GM12878 (cell line): Measurements from ENCODE around the gene ZNF407. TPM values are rescaled to one million over a fixed set of nuclear protein-coding genes. Genes with fewer than 3 reads are reported as not detected.

Experiments
- ATAC-seq: fragments of 200-7000 bp; cut with Tn5 transposase; 3 replicates; pipeline ENCODE4 v1.9.1; 2020; ENCODE audit warnings: mild to moderate bottlenecking, moderate library complexity
- BruUV-seq: library from RNA; stranded (reverse); fragments of 400-500 nt; replicated peaks from 2 replicates; lab custom pipeline; 2021; lab: Mats Ljungman, UMichigan
- CTCF ChIA-PET: fragments of 300-600 bp; sonication (Branson Sonifier 250); formaldehyde crosslinking; extraction: SDS; loops from one replicate; lab custom pipeline; 2021; ENCODE audit warnings: inconsistent platforms; lab: Yijun Ruan, JAX
- POLR2A ChIA-PET: fragments of 350-600 bp; formaldehyde crosslinking; extraction: SDS; loops from one replicate; lab custom pipeline; 2021; ENCODE audit warnings: inconsistent platforms; lab: Charles Lee
- RAD21 ChIA-PET: fragments of 300-600 bp; sonication (Branson Sonifier 250); formaldehyde crosslinking; loops from one replicate; lab custom pipeline; 2023; ENCODE audit warnings: antibody characterized with exemption; ENCODE audit not compliant: unreplicated experiment; lab: Charles Lee
- SMC1A ChIA-PET: fragments of 300-600 bp; sonication (Branson Sonifier 250); formaldehyde crosslinking; loops from one replicate; lab custom pipeline; 2023; ENCODE audit not compliant: unreplicated experiment, uncharacterized antibody; lab: Charles Lee
- DNase-seq: peaks from one replicate; pipeline ENCODE4 v3.0.0-alpha.2; 2011; ENCODE audit warnings: low read depth, low spot score
- FAIRE-seq: peaks from 3 replicates; lab custom pipeline; 2011; peaks lifted over from hg19 to GRCh38; lab: Jason Lieb, UNC
- H2AFZ ChIP-seq: 2 replicates; pipeline ENCODE4 v1.6.0; 2011; ENCODE audit warnings: low read depth, low read length, control low read depth; ENCODE audit not compliant: control insufficient read depth
- H3K27ac ChIP-seq: 2 replicates; pipeline ENCODE4 v1.5.1; 2011; ENCODE audit warnings: control low read depth; ENCODE audit not compliant: control insufficient read depth, insufficient read depth
- H3K27me3 ChIP-seq, 2 experiments: replicated peaks in 1 of 2; 2 replicates each; pipeline versions ENCODE4 v1.6.0 to v1.6.1; 2011; ENCODE audit warnings: low read length in 1 of 2; ENCODE audit not compliant: control insufficient read depth in 2 of 2, insufficient read depth in 2 of 2
- H3K36me3 ChIP-seq, 2 experiments: 2 replicates each; pipeline ENCODE4 v1.5.1; 2011; ENCODE audit warnings: low read length in 1 of 2; ENCODE audit not compliant: control insufficient read depth in 2 of 2, insufficient read depth in 2 of 2
- H3K4me1 ChIP-seq: 2 replicates; pipeline ENCODE4 v1.6.1; 2011; ENCODE audit warnings: mild to moderate bottlenecking, low read length, moderate library complexity, mixed read lengths; ENCODE audit not compliant: control insufficient read depth, insufficient read depth
- H3K4me2 ChIP-seq: 2 replicates; pipeline ENCODE4 v1.6.0; 2011; ENCODE audit warnings: control low read depth; ENCODE audit not compliant: control insufficient read depth, insufficient read depth
- H3K4me3 ChIP-seq: fragments of 200-600 bp; sonication (generic); 2 replicates; pipeline ENCODE4 v1.5.1; 2016
- H3K79me2 ChIP-seq: 2 replicates; pipeline ENCODE4 v1.6.0; 2011; ENCODE audit warnings: low read length; ENCODE audit not compliant: control insufficient read depth, insufficient read depth
- H3K9ac ChIP-seq: 2 replicates; pipeline ENCODE4 v1.8.0; 2011; ENCODE audit warnings: low read length, control low read depth, mixed read lengths; ENCODE audit not compliant: control insufficient read depth, insufficient read depth
- H3K9me3 ChIP-seq: replicated peaks from 3 replicates; pipeline ENCODE4 v1.5.1; 2011; ENCODE audit warnings: mild to moderate bottlenecking, low read length; ENCODE audit not compliant: control insufficient read depth, insufficient read depth
- H4K20me1 ChIP-seq: 2 replicates; pipeline ENCODE4 v1.6.0; 2011; ENCODE audit not compliant: control insufficient read depth, insufficient read depth
- BACH1 ChIP-seq: fragments of 450-650 bp; IDR thresholded peaks from 2 replicates; pipeline ENCODE4 v1.6.1; 2017; ENCODE audit warnings: mild to moderate bottlenecking, borderline replicate concordance
- CHD2 ChIP-seq: IDR thresholded peaks from 2 replicates; pipeline ENCODE4 v1.6.1; 2011; ENCODE audit warnings: low read depth, low read length, improper control_type of control experiment, borderline replicate concordance
- CREB1 ChIP-seq: IDR thresholded peaks from 2 replicates; pipeline ENCODE4 v1.6.1; 2012; ENCODE audit warnings: low read depth, mild to moderate bottlenecking, inconsistent platforms
- ETV6 ChIP-seq, 2 experiments: fragments of 450-650 bp in 1 of 2; IDR thresholded peaks in 1 of 2; conservative IDR thresholded peaks in 1 of 2; 2 replicates each; pipeline ENCODE4 v1.6.1; 2014; ENCODE audit warnings: antibody characterized with exemption in 1 of 2, borderline replicate concordance in 1 of 2, low read depth in 1 of 2, mild to moderate bottlenecking in 1 of 2, moderate library complexity in 1 of 2
- IKZF2 ChIP-seq, 2 experiments: fragments of 450-650 bp; IDR thresholded peaks; 2 replicates each; pipeline ENCODE4 v1.6.1; 2017; ENCODE audit warnings: mild to moderate bottlenecking in 2 of 2, moderate library complexity in 2 of 2
- JUND ChIP-seq: IDR thresholded peaks from 2 replicates; pipeline ENCODE4 v1.6.1; 2012; ENCODE audit warnings: low read depth, mild to moderate bottlenecking, low read length, improper control_type of control experiment, moderate library complexity
- NFIC ChIP-seq: IDR thresholded peaks from 2 replicates; pipeline ENCODE4 v1.6.1; 2012; ENCODE audit warnings: low read depth, mild to moderate bottlenecking, inconsistent platforms, low read length, moderate library complexity
- POLR2A ChIP-seq: IDR thresholded peaks from 2 replicates; pipeline ENCODE4 v1.6.1; 2011; ENCODE audit warnings: low read depth, mild to moderate bottlenecking, low read length
- SMC3 ChIP-seq: IDR thresholded peaks from 2 replicates; pipeline ENCODE4 v1.6.1; 2011; ENCODE audit warnings: low read length, improper control_type of control experiment, borderline replicate concordance
- SRF ChIP-seq, 2 experiments: IDR thresholded peaks; 2 replicates each; pipeline ENCODE4 v1.6.1; 2011; ENCODE audit warnings: low read depth in 2 of 2, low read length in 2 of 2, mild to moderate bottlenecking in 1 of 2, moderate library complexity in 1 of 2
- SUPT20H ChIP-seq: IDR thresholded peaks from 2 replicates; pipeline ENCODE4 v1.6.1; 2011; ENCODE audit warnings: low read depth, mild to moderate bottlenecking, low read length, moderate library complexity, borderline replicate concordance; ENCODE audit not compliant: control insufficient read depth
- WGBS: methylation state at CpG from one replicate; pipeline ENCODE4 v1.1.6; 2016; ENCODE audit warnings: low lambda C conversion rate; ENCODE audit not compliant: insufficient replicate concordance, insufficient coverage; ENCODE audit errors: missing lambda C conversion rate; 5-methylcytosine and 5-hydroxymethylcytosine counted together
- in situ Hi-C: fragments of 300-500 bp; cut with MboI; formaldehyde crosslinking; loops from 9 replicates; pipeline ENCODE4 v1.14.3; 2018; ENCODE audit warnings: mixed read lengths
- intact Hi-C: fragments of 100-400 bp; cut with micrococcal nuclease; formaldehyde crosslinking; loops from one replicate; pipeline ENCODE4 v1.14.2; 2022; ENCODE audit not compliant: unreplicated experiment
- polyA plus RNA-seq, 11 experiments: library from polyadenylated mRNA; depleted of rRNA in 4 of 11; unstranded in 6 of 11; stranded (reverse) in 5 of 11; fragments of >200 nt; fragmentation: Nextera tagmentation in 4 of 11; fragmentation: Illumina TruSeq in 1 of 11; extraction: Ambion mirVana in 4 of 11; extraction: Trizol in 1 of 11; gene quantifications; 1 replicate in 1 of 11; 2 replicates in 10 of 11; pipeline versions ENCODE4 v1.2.1 to v1.2.3, GENCODE V29; 2011 to 2016; ENCODE audit warnings: inconsistent platforms in 2 of 11, missing spikeins in 2 of 11, low read depth in 1 of 11
- total RNA-seq, 4 experiments: library from RNA; depleted of rRNA in 3 of 4; stranded (reverse); fragments of >200 nt in 3 of 4; fragmentation: Illumina TruSeq in 1 of 4; extraction: Trizol in 1 of 4; gene quantifications; 2 replicates each; pipeline versions ENCODE4 v1.2.1 to v1.2.3, GENCODE V29; 2013 to 2021
- TF ChIP-seq, protein P1 (sequence below), 3 experiments: IDR thresholded peaks in 2 of 3; conservative IDR thresholded peaks in 1 of 3; 2 replicates each; pipeline ENCODE4 v1.5.1; 2011; ENCODE audit warnings: low read depth in 3 of 3, low read length in 3 of 3, mild to moderate bottlenecking in 3 of 3, control low read depth in 2 of 3, moderate library complexity in 2 of 3, inconsistent platforms in 1 of 3, mixed read lengths in 1 of 3; ENCODE audit not compliant: control insufficient read depth in 2 of 3, insufficient read depth in 1 of 3; ENCODE audit errors: extremely low read depth in 1 of 3
- TF ChIP-seq, protein P2 (sequence below): fragments of 450-650 bp; IDR thresholded peaks from 2 replicates; pipeline ENCODE4 v1.6.1; 2017; ENCODE audit warnings: mild to moderate bottlenecking, moderate library complexity

Gene ZNF407
- total and polyA plus RNA-seq, 10 of the 15 experiments (the other 5 are each of a cell fraction or from before 2014, with no cell fraction given) = 0.69 to 11.6 (median 5.3) TPM

DNA sequence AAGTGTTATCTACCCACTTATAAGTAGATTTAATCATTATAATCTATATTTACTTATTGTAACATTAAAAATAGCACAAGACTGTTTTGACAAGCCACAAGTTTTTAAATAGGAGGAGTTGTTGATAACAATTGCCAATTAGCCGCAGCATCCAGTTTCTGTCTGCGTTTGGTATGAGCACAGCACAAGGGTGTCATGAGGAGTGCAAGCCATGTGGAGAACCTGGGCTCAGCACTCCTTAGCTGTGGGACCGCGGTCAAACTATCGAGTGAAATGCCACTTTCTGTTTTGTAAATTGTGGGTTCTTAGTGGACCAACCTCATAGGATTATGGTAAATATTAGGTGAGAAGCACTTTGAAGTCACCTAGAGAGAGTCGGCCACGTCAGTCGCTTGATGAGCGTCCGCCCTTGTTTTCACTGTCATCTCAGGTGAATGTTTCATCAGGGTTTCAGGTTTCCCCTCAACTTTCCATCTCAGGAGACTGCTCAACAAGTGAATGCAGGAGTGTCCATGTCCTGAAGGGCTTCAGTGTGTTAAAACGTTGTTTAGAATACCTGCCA, 294.5 kb downstream of the ZNF407 start:
- BruUV-seq = no TSS peak
- intact Hi-C loops = no loop called here

More for the DNA sequence above, 294.5 kb downstream of the ZNF407 start:
- Histone ChIP-seq H3K4me1 (no peaks in the 10 kb centered on the region), H3K79me2 (no peaks in the 10 kb centered on the region), H3K4me2 (no peak overlapping the region), H2AFZ (no peak overlapping the region), H4K20me1 (no peaks in the 10 kb centered on the region), H3K9ac (no peak overlapping the region), H3K36me3 (no peaks in the 10 kb centered on the region; a peak in 2 of 4 replicates), H3K9me3 (no peaks in the 10 kb centered on the region), H3K4me3 (no peak overlapping the region), H3K27me3 (no peaks in the 10 kb centered on the region), H3K27ac (no peak overlapping the region)
- no peak for TF ChIP-seq NFIC
- TF ChIP-seq SMC3 = no peak
- TF ChIP-seq, protein P1, sequence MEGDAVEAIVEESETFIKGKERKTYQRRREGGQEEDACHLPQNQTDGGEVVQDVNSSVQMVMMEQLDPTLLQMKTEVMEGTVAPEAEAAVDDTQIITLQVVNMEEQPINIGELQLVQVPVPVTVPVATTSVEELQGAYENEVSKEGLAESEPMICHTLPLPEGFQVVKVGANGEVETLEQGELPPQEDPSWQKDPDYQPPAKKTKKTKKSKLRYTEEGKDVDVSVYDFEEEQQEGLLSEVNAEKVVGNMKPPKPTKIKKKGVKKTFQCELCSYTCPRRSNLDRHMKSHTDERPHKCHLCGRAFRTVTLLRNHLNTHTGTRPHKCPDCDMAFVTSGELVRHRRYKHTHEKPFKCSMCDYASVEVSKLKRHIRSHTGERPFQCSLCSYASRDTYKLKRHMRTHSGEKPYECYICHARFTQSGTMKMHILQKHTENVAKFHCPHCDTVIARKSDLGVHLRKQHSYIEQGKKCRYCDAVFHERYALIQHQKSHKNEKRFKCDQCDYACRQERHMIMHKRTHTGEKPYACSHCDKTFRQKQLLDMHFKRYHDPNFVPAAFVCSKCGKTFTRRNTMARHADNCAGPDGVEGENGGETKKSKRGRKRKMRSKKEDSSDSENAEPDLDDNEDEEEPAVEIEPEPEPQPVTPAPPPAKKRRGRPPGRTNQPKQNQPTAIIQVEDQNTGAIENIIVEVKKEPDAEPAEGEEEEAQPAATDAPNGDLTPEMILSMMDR (IDR thresholded peaks at IDR 0.05 in 2 of 3, conservative IDR thresholded peaks at IDR 0.05 in 1 of 3; ENCODE audit: control insufficient read depth in 2 of 3, extremely low read depth in 1 of 3, insufficient read depth in 1 of 3, low read depth in 3 of 3, low read length in 3 of 3) = no peak
- no peak for TF ChIP-seq BACH1
- TF ChIP-seq SRF (IDR thresholded peaks at IDR 0.05; ENCODE audit: low read depth in 2 of 2, low read length in 2 of 2) = no peak
- TF ChIP-seq POLR2A = no peak
- no peak for TF ChIP-seq SUPT20H
- no peak for TF ChIP-seq ETV6 (conservative IDR thresholded peaks at IDR 0.05 in 1 of 2, IDR thresholded peaks at IDR 0.05 in 1 of 2; ENCODE audit: borderline replicate concordance in 1 of 2, low read depth in 1 of 2)
- no peak for TF ChIP-seq IKZF2 (IDR thresholded peaks at IDR 0.05)
- TF ChIP-seq CREB1 = no peak
- TF ChIP-seq, protein P2, sequence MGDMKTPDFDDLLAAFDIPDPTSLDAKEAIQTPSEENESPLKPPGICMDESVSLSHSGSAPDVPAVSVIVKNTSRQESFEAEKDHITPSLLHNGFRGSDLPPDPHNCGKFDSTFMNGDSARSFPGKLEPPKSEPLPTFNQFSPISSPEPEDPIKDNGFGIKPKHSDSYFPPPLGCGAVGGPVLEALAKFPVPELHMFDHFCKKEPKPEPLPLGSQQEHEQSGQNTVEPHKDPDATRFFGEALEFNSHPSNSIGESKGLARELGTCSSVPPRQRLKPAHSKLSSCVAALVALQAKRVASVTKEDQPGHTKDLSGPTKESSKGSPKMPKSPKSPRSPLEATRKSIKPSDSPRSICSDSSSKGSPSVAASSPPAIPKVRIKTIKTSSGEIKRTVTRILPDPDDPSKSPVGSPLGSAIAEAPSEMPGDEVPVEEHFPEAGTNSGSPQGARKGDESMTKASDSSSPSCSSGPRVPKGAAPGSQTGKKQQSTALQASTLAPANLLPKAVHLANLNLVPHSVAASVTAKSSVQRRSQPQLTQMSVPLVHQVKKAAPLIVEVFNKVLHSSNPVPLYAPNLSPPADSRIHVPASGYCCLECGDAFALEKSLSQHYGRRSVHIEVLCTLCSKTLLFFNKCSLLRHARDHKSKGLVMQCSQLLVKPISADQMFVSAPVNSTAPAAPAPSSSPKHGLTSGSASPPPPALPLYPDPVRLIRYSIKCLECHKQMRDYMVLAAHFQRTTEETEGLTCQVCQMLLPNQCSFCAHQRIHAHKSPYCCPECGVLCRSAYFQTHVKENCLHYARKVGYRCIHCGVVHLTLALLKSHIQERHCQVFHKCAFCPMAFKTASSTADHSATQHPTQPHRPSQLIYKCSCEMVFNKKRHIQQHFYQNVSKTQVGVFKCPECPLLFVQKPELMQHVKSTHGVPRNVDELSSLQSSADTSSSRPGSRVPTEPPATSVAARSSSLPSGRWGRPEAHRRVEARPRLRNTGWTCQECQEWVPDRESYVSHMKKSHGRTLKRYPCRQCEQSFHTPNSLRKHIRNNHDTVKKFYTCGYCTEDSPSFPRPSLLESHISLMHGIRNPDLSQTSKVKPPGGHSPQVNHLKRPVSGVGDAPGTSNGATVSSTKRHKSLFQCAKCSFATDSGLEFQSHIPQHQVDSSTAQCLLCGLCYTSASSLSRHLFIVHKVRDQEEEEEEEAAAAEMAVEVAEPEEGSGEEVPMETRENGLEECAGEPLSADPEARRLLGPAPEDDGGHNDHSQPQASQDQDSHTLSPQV = no peak
- TF ChIP-seq CHD2 = no peak
- no peak for TF ChIP-seq JUND
- POLR2A ChIA-PET = no interaction called here
- no peak for DNase-seq
- WGBS = 98% methylated on average over 11 of the region's 11 CpGs
- CTCF ChIA-PET = no interaction called here
- in situ Hi-C loops = no loop called here
- SMC1A ChIA-PET = interaction anchor here (1.3 kb wide), 1 partner anchor 7 kb away, joined by 3 read pairs; no protein-coding TSS in a partner anchor
- RAD21 ChIA-PET = no interaction called here
- no peak for FAIRE-seq
- no peak for ATAC-seq
